ENCODE data around the gene MGAT3. TPM values are rescaled to one million over a fixed set of nuclear protein-coding genes. Genes with fewer than 3 reads are reported as not detected.

The MGAT3 gene
- polyA plus RNA-seq, 1 of the 3 experiments (the other 2 are of a cell fraction), result 0.16 TPM

- Histone ChIP-seq H4K20me1 (ENCODE audit: insufficient read depth) (peaks cover 16% of the 10 kb centered on the region), H3K4me2 (no peak overlapping the region), H3K27ac (ENCODE audit: low read depth in 2 of 2, low read length in 1 of 2) (no peak overlapping the region), H3K9me2 (no peaks in the 10 kb centered on the region), H3K9me3 (no peaks in the 10 kb centered on the region), H3K9ac (no peak overlapping the region), H3K79me2 (ENCODE audit: insufficient read depth) (peaks cover 37% of the 10 kb centered on the region), H3K4me1 (ENCODE audit: control insufficient read depth in 1 of 2, insufficient read depth in 2 of 2, low read depth in 1 of 2, low read length in 1 of 2) (peaks cover 8% of the 10 kb centered on the region in 2 experiments; a peak in 2 of 4 replicates), H3F3A (replicated peaks; ENCODE audit: insufficient read depth) (peaks cover 13% of the 10 kb centered on the region), H3K4me3 (ENCODE audit: low read depth in 2 of 2, low read length in 1 of 2) (no peak overlapping the region), H3K27me3 (ENCODE audit: insufficient read depth) (no peaks in the 10 kb centered on the region), H3K36me3 (replicated peaks in 1 of 2; ENCODE audit: control insufficient read depth in 1 of 2, insufficient read depth in 2 of 2, low read length in 1 of 2) (peaks cover 14 to 37% of the 10 kb centered on the region in 2 experiments), H2AFZ (ENCODE audit: low read depth) (no peak overlapping the region)
- ChIA-PET POLR2A (interaction anchor here (0.6 to 1.5 kb wide), 2 partner anchors 15 to 20 kb away, joined by 3 to 5 read pairs; partner anchors contain the start of gene MIEF1), CTCF (interaction anchor here (1.4 to 3.0 kb wide), 3 partner anchors 11 to 25 kb away, joined by 6 to 18 read pairs (median 7); no protein-coding TSS in a partner anchor)
- 33% methylated on average over 1 of the region's 3 CpGs for WGBS (ENCODE audit: low lambda C conversion rate)
- no peak for DNase-seq
- TF ChIP-seq RXRA (IDR thresholded peaks at IDR 0.05; ENCODE audit: borderline replicate concordance, low read depth) (no peak), MEF2A (IDR thresholded peaks at IDR 0.05; ENCODE audit: borderline replicate concordance, low read depth) (no peak), NRF1 (IDR thresholded peaks at IDR 0.05; ENCODE audit: low read depth, low read length) (no peak), ELF1 (IDR thresholded peaks at IDR 0.05) (no peak)
Measured at GRCh38 chr22:39517470-39517869, 60.7 kb downstream of the MGAT3 start.

GRCh38 chr22:39518144-39518786, 61.5 kb downstream of the MGAT3 start:
- Histone ChIP-seq H3K4me3 (ENCODE audit: low read depth in 2 of 2, low read length in 1 of 2) (no peak overlapping the region), H3K9me2 (no peaks in the 10 kb centered on the region), H3K9me3 (no peaks in the 10 kb centered on the region), H3K79me2 (ENCODE audit: insufficient read depth) (peaks cover 44% of the 10 kb centered on the region), H3K4me1 (ENCODE audit: control insufficient read depth in 1 of 2, insufficient read depth in 2 of 2, low read depth in 1 of 2, low read length in 1 of 2) (peaks cover 8 to 16% of the 10 kb centered on the region in 2 experiments; a peak in 2 of 4 replicates), H3K9ac (no peak overlapping the region), H3K4me2 (peak overlapping the region; percentile 76; the same call in 1 of the 2 replicates), H2AFZ (ENCODE audit: low read depth) (no peak overlapping the region), H3F3A (replicated peaks; ENCODE audit: insufficient read depth) (peaks cover 21% of the 10 kb centered on the region), H3K36me3 (replicated peaks in 1 of 2; ENCODE audit: control insufficient read depth in 1 of 2, insufficient read depth in 2 of 2, low read length in 1 of 2) (peaks cover 16 to 44% of the 10 kb centered on the region in 2 experiments), H3K27me3 (ENCODE audit: insufficient read depth) (no peaks in the 10 kb centered on the region), H3K27ac (ENCODE audit: low read depth in 2 of 2, low read length in 1 of 2) (peak overlapping the region in 1 of 2 experiments; percentile 92; a peak in 2 of 4 replicates), H4K20me1 (ENCODE audit: insufficient read depth) (peaks cover 24% of the 10 kb centered on the region)
- WGBS (ENCODE audit: low lambda C conversion rate), result 66% methylated on average over 5 of the region's 5 CpGs
- DNase-seq, result no peak
- TF ChIP-seq TAF1 (IDR thresholded peaks at IDR 0.05; ENCODE audit: borderline replicate concordance, low read depth, low read length) (no peak), RAD21 (IDR thresholded peaks at IDR 0.05; ENCODE audit: low read length) (no peak), FOXM1 (IDR thresholded peaks at IDR 0.05; ENCODE audit: low read depth) (no peak), TCF12 (IDR thresholded peaks at IDR 0.05) (no peak), EP300 (IDR thresholded peaks at IDR 0.05; ENCODE audit: borderline replicate concordance in 1 of 2, low read depth in 1 of 2, low read length in 1 of 2) (no peak), FOXJ3 (CRISPR knock-in tag; IDR thresholded peaks at IDR 0.05) (no peak), JUND (IDR thresholded peaks at IDR 0.05) (no peak), CTCF (IDR thresholded peaks at IDR 0.05) (no peak), NFIC (IDR thresholded peaks at IDR 0.05; ENCODE audit: borderline replicate concordance) (no peak), EZH2phosphoT487 (IDR thresholded peaks at IDR 0.05; ENCODE audit: borderline replicate concordance, low read depth) (no peak), CHD2 (IDR thresholded peaks at IDR 0.05; ENCODE audit: low read length, partially characterized antibody) (no peak), USF1 (IDR thresholded peaks at IDR 0.05; ENCODE audit: borderline replicate concordance, low read depth) (no peak), RXRA (IDR thresholded peaks at IDR 0.05; ENCODE audit: borderline replicate concordance, low read depth) (no peak), RFX5 (IDR thresholded peaks at IDR 0.05; ENCODE audit: low read length) (no peak), NRF1 (IDR thresholded peaks at IDR 0.05; ENCODE audit: low read depth, low read length) (no peak), IRF3 (IDR thresholded peaks at IDR 0.05; ENCODE audit: low read depth, low read length) (no peak)
- ChIA-PET POLR2A (interaction anchor here (0.6 to 1.5 kb wide), 2 partner anchors 16 to 343 kb away, joined by 3 to 5 read pairs; partner anchors contain the start of gene MIEF1), CTCF (interaction anchor here (1.4 to 3.0 kb wide), 4 partner anchors 8 to 26 kb away, joined by 3 to 18 read pairs (median 6); no protein-coding TSS in a partner anchor)

All from SK-N-SH (cell line).